Cerebellar cortex (tissue), 1 donor: ENCODE results near the gene CTNND1.
"Not testable (repeated sequence)": the region's sequence is repeated elsewhere in the genome, so short reads cannot be mapped to it uniquely, and the experiment has no call there.

Experiments
- DNase-seq: peaks from one replicate; pipeline ENCODE4 v3.0.0-alpha.2; 2015; ENCODE audit warnings: low spot score

The CTNND1 gene

GRCh38 chr11:57761301-57762234, at the start of gene CTNND1:
Gene CTNND1, plus strand, starts transcription at chr11:57761802. Its CDS starts 29,677 bp downstream, at chr11:57791479.
- peak; percentile 98 for DNase-seq

GRCh38 chr11:57712256-57713150, 49.1 kb upstream of the CTNND1 start, which contains the start of gene TMX2:
Gene TMX2, plus strand, starts transcription at chr11:57712593. Its CDS starts 26 bp downstream, at chr11:57712619.
- peak; percentile 100 for DNase-seq

- no peak for DNase-seq
Observed at GRCh38 chr11:57713835-57714234, 47.8 kb upstream of the CTNND1 start.

- not testable (repeated sequence) for DNase-seq
Observed at GRCh38 chr11:57716726-57717125, 44.9 kb upstream of the CTNND1 start.

GRCh38 chr11:57727185-57727584, 34.4 kb upstream of the CTNND1 start:
- no peak for DNase-seq

GRCh38 chr11:57728829-57729228, 32.8 kb upstream of the CTNND1 start:
- no peak for DNase-seq

GRCh38 chr11:57729479-57729878, 32.1 kb upstream of the CTNND1 start:
- DNase-seq, result no peak

- DNase-seq, result no peak
Observed at GRCh38 chr11:57732661-57733060, 28.9 kb upstream of the CTNND1 start.

GRCh38 chr11:57735619-57736298, 25.8 kb upstream of the CTNND1 start:
- DNase-seq, result no peak

GRCh38 chr11:57741132-57742086, 20.2 kb upstream of the CTNND1 start, which contains the start of gene SELENOH:
Gene SELENOH, plus strand, starts transcription at chr11:57741491. Its CDS starts 105 bp downstream, at chr11:57741596.
- DNase-seq, result peak; percentile 98

- DNase-seq, result no peak
Observed at GRCh38 chr11:57742087-57742452, 19.5 kb upstream of the CTNND1 start.

GRCh38 chr11:57744357-57744756, 17.2 kb upstream of the CTNND1 start:
- DNase-seq, result no peak

GRCh38 chr11:57745206-57745605, 16.4 kb upstream of the CTNND1 start:
- DNase-seq, result no peak

GRCh38 chr11:57746920-57747319, 14.7 kb upstream of the CTNND1 start:
- no peak for DNase-seq

GRCh38 chr11:57751176-57751575, 10.4 kb upstream of the CTNND1 start:
- DNase-seq, result no peak

GRCh38 chr11:57751676-57752253, 9.8 kb upstream of the CTNND1 start, which contains the start of gene BTBD18:
Gene BTBD18, minus strand, starts transcription at chr11:57751819. Its CDS starts 631 bp downstream, at chr11:57751188.
- DNase-seq, result peak; percentile 42

- no peak for DNase-seq
Observed at GRCh38 chr11:57752954-57753353, 8.6 kb upstream of the CTNND1 start.

- DNase-seq, result no peak
Observed at GRCh38 chr11:57758174-57758573, 3.4 kb upstream of the CTNND1 start.

- peak; percentile 41 for DNase-seq
Observed at GRCh38 chr11:57762235-57762861, 746 bp downstream of the CTNND1 start.

- DNase-seq, result peak; percentile 78
Observed at GRCh38 chr11:57763568-57763967, 2.0 kb downstream of the CTNND1 start.
